A549 (cell line): Measurements from ENCODE around the gene SGCA.

Experiments
- CBX8 ChIP-seq: fragments of 200-600 bp; sonication (generic); IDR thresholded peaks from 2 replicates; pipeline ENCODE4 v1.6.1; 2016
- ELK1 ChIP-seq: fragments of 150-350 bp; IDR thresholded peaks from 2 replicates; pipeline ENCODE4 v1.6.1; 2014; ENCODE audit warnings: low read depth, mild to moderate bottlenecking, low read length
- EP300 ChIP-seq, 2 experiments: fragments of >200 bp; sonication (Bioruptor Twin); formaldehyde crosslinking; IDR thresholded peaks; 2 replicates in 1 of 2; 3 replicates in 1 of 2; pipeline ENCODE4 v1.6.1; 2016 to 2017
- FOSL2 ChIP-seq, 2 experiments: fragments of 450-650 bp in 1 of 2; fragments of >200 bp in 1 of 2; sonication (Bioruptor Twin) in 1 of 2; formaldehyde crosslinking; IDR thresholded peaks; 2 replicates each; pipeline versions ENCODE4 v1.5.0 to v1.6.1; 2016 to 2020; ENCODE audit warnings: mild to moderate bottlenecking in 1 of 2, moderate library complexity in 1 of 2
- MAFK ChIP-seq: fragments of 450-650 bp; IDR thresholded peaks from 2 replicates; pipeline ENCODE4 v1.6.1; 2014; ENCODE audit not compliant: partially characterized antibody
- POLR2A ChIP-seq: IDR thresholded peaks from 2 replicates; pipeline ENCODE4 v1.6.1; 2012; ENCODE audit warnings: mild to moderate bottlenecking, low read length
- RAD21 ChIP-seq, 2 experiments: fragments of >200 bp in 1 of 2; sonication (Bioruptor Twin) in 1 of 2; formaldehyde crosslinking in 1 of 2; IDR thresholded peaks in 1 of 2; conservative IDR thresholded peaks in 1 of 2; 2 replicates in 1 of 2; 3 replicates in 1 of 2; pipeline ENCODE4 v1.6.1; 2012 to 2018; ENCODE audit warnings: inconsistent platforms in 1 of 2
- RFX5 ChIP-seq: fragments of 450-650 bp; IDR thresholded peaks from 2 replicates; pipeline ENCODE4 v1.7.1; 2014; ENCODE audit warnings: antibody characterized with exemption, mild to moderate bottlenecking, moderate library complexity
- SREBF2 ChIP-seq: fragments of 450-650 bp; IDR thresholded peaks from 2 replicates; pipeline ENCODE4 v1.6.1; 2014; ENCODE audit warnings: mild to moderate bottlenecking, moderate library complexity
- ZC3H11A ChIP-seq: fragments of 450-650 bp; IDR thresholded peaks from 2 replicates; pipeline ENCODE4 v1.6.1; 2014; ENCODE audit warnings: antibody characterized with exemption, mild to moderate bottlenecking
- TF ChIP-seq, protein P1 (sequence below): fragments of >200 bp; sonication (Bioruptor Twin); formaldehyde crosslinking; IDR thresholded peaks from 3 replicates; pipeline ENCODE4 v1.5.1; 2016
- TF ChIP-seq, protein P2 (sequence below): IDR thresholded peaks from 2 replicates; pipeline ENCODE4 v1.6.1; 2012
- TF ChIP-seq, protein P3 (sequence below): IDR thresholded peaks from 2 replicates; pipeline ENCODE4 v1.6.1; 2012

DNA sequence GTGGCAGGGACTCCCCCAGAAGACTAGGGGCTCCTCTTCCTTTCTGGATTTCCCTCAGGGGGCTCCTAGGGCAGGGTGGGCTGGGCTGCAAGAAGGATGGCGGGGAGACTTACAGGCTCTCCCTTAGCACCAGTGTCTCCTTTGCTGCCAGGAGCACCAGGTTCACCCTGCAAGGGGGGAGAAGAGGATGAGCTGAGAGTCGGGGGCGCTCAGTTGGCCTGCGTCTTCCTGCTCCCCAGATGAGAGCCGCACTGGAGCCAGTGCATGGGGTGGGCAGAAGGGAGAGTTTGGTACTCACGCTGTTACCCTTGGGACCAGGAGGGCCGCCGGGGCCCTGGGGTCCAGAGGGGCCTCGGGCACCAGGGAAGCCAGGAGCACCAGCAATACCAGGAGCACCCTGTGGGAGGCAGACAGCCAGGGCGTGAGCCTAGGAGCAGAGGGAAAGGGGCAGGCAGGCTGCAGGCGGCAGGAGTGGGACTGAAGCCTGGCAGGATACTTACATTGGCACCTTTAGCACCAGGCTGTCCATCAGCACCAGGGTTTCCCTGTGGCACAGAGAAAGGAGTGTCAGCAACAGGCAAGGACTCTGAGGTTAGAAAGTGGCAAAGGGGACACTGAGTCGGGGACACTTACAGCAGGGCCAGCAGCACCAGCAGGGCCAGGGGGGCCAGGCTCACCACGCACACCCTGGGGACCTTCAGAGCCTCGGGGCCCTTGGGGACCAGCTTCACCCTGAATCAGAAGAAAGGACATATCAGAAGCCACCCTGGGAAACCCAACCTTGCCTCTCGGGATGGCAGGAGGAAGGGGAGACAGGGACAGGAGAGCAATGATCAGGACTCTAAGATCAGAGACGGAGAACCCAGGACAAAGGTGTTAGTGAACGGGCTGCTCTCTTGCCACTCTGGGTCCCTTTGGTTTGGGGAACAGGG, 29.4 kb downstream of the SGCA start:
- TF ChIP-seq, protein P1, sequence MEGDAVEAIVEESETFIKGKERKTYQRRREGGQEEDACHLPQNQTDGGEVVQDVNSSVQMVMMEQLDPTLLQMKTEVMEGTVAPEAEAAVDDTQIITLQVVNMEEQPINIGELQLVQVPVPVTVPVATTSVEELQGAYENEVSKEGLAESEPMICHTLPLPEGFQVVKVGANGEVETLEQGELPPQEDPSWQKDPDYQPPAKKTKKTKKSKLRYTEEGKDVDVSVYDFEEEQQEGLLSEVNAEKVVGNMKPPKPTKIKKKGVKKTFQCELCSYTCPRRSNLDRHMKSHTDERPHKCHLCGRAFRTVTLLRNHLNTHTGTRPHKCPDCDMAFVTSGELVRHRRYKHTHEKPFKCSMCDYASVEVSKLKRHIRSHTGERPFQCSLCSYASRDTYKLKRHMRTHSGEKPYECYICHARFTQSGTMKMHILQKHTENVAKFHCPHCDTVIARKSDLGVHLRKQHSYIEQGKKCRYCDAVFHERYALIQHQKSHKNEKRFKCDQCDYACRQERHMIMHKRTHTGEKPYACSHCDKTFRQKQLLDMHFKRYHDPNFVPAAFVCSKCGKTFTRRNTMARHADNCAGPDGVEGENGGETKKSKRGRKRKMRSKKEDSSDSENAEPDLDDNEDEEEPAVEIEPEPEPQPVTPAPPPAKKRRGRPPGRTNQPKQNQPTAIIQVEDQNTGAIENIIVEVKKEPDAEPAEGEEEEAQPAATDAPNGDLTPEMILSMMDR, result 0 out of 3 replicates have a peak, but pooled peaks have one; percentile 8
- TF ChIP-seq ZC3H11A (no peak), CBX8 (no peak), FOSL2 (IDR thresholded peaks at IDR 0.05) (no peak), FOSL2 (CRISPR knock-in tag; IDR thresholded peaks at IDR 0.05) (no peak), RFX5 (no peak), RAD21 (conservative IDR thresholded peaks at IDR 0.05 in 1 of 2, IDR thresholded peaks at IDR 0.05 in 1 of 2) (no peak), ELK1 (no peak), MAFK (no peak), POLR2A (no peak), SREBF2 (no peak), EP300 (IDR thresholded peaks at IDR 0.05) (no peak)
- TF ChIP-seq, protein P2, sequence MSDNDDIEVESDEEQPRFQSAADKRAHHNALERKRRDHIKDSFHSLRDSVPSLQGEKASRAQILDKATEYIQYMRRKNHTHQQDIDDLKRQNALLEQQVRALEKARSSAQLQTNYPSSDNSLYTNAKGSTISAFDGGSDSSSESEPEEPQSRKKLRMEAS, result no peak
- TF ChIP-seq, protein P3, sequence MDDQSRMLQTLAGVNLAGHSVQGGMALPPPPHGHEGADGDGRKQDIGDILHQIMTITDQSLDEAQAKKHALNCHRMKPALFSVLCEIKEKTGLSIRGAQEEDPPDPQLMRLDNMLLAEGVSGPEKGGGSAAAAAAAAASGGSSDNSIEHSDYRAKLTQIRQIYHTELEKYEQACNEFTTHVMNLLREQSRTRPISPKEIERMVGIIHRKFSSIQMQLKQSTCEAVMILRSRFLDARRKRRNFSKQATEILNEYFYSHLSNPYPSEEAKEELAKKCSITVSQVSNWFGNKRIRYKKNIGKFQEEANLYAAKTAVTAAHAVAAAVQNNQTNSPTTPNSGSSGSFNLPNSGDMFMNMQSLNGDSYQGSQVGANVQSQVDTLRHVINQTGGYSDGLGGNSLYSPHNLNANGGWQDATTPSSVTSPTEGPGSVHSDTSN, result no peak
